GM10266 (cell line): ENCODE data around the gene PLIN1.

Source experiments
- DNase-seq: peaks from one replicate; pipeline ENCODE4 v3.0.0; 2012; ENCODE audit errors: extremely low spot score
- TF ChIP-seq, protein P1 (sequence below): IDR thresholded peaks from 2 replicates; pipeline ENCODE4 v1.5.1; 2012; ENCODE audit warnings: mild to moderate bottlenecking, low read depth; ENCODE audit not compliant: control insufficient read depth, insufficient read depth; ENCODE audit errors: missing control alignments

The PLIN1 gene

DNA sequence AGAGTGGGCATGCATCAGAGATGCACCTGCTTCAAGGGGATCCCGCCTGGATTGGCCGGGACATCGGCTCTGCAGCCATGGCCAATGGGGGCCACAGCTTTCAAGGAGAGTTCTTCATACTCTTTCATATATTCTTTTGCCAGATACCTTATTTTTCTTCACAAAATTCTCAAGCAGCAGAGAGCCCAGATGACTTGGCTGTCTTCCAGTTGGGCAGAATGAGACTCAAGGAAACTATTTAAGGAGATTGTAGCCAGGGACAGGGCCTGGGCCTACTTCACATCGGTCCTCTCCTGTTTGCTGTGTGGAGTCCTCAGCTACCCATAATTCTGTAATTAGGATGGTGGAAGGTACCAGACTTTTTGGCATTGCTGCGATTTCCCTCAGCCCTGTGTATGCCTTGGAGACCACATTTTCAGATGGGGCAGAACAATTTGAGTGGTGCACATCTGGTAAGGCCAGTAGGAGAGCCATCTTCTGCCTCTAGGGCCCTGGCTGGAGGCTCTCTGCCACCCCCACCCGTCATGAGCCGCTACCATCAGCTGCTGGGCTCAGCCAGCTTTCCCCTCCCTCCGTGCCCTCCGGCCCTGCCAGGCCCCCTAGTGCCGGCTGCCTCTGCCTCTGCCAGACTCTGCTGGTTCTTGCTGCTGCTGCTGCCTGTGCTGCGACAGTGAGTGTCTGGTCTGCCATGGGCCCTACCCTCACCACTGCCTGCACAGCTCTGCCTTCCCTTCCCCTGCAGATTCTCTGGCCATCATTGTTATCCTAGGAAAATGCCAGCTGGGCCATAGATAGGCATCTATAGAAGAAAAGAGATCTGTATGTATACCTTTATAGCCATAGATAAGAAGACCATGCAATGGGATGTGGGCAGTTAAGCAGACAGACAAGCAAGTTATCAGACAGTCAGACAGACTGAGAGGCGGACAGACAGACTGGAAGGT lies 6.7 kb downstream of the PLIN1 start:
- TF ChIP-seq, protein P1, sequence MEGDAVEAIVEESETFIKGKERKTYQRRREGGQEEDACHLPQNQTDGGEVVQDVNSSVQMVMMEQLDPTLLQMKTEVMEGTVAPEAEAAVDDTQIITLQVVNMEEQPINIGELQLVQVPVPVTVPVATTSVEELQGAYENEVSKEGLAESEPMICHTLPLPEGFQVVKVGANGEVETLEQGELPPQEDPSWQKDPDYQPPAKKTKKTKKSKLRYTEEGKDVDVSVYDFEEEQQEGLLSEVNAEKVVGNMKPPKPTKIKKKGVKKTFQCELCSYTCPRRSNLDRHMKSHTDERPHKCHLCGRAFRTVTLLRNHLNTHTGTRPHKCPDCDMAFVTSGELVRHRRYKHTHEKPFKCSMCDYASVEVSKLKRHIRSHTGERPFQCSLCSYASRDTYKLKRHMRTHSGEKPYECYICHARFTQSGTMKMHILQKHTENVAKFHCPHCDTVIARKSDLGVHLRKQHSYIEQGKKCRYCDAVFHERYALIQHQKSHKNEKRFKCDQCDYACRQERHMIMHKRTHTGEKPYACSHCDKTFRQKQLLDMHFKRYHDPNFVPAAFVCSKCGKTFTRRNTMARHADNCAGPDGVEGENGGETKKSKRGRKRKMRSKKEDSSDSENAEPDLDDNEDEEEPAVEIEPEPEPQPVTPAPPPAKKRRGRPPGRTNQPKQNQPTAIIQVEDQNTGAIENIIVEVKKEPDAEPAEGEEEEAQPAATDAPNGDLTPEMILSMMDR, result no peak
- DNase-seq, result no peak

DNA sequence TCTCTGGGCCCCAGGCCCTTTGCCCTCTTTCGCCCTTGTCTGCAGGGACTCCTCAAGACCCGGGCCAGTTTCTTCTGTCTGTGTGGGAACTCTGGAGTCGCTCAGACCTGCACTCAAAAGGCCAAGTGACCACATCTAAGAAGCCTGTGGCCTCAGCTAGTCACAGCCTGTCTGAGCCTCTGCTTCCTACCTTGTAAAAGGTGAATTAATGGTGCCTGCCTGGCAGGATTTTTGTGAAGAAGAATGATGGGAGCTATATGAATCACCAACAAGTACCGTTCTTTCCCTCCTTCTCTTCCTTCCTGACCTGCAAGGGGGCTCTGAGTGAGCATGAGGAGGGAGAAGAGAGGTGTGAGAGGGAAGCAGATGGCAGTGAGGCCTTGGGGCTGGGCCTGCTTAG lies 7.5 kb downstream of the PLIN1 start:
- no peak for DNase-seq
- TF ChIP-seq, protein P1, result no peak

DNA sequence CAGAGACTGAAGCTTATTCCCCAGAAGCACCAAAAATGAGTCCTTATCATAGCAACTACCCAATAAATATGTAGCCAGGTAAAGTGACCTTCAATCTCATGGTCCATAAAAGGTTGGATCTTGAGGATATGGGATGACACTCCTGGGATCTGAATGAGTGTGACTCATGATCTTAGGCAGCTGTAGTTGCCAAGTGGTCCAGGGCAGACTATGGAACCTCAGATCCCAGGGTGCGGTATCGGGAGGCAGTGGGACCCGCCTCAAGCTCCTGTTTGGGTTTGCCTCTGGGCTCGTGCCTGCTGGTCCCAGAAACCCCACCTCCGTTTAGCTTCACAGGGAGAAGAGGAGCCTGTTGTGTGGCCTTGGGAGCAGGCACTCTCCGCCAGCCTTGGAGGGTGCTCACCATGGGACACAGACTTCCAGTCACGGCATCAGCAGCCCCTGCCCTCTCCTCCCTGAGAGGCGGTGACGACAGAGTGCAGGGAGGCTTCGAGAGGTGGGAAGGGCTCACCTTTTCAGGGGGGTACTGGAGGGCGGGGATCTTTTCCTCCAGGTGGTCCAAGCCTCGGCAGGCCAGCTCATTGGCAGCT lies 8.1 kb downstream of the PLIN1 start:
- DNase-seq, result no peak
- TF ChIP-seq, protein P1, result no peak

DNA sequence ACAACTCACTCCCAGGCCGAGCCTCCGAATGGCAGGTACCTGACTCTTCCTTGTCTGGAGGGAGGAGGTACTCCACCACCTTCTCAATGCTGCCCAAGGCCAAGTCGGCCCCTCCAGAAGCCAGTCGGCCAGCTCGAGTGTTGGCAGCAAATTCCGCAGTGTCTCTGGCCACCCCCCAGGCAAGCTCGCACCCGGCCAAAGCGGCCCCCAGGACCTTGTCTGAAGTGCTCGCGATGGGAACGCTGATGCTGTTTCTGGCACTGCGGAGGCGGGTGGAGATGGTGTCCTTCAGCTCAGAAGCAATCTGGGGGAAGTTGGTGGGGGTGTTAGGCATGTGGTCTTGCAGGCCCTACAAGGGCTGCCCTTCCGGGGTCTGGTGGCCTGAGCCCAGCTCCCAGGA lies 9.2 kb downstream of the PLIN1 start:
- TF ChIP-seq, protein P1, result no peak
- no peak for DNase-seq

DNA sequence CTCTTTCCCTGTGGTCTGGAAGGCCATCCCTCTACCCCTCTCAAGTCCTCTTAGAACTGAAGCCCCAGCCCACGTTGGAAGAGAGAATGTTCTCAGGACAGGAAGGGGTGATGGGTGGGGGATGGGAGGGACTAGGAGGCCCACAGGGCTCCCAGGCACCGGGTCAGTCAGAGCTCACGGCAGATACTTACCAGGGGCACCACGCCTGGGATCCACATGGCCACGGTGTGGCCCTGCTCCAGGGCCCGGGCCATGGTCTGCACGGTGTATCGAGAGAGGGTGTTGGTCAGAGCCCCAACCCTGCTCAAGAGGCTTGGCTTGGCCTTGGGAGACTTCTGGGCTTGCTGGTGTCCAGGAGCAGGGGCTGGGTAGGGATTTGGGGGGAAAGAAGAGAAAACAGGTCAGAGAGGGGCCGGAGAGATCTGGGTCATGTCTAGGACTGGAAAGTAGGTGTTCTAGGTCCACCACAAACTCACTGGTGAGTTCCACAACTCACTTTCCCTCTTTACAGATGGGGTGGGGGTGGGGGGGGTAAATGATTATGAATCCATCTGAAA lies 9.8 kb downstream of the PLIN1 start:
- TF ChIP-seq, protein P1, result no peak
- DNase-seq, result peak; percentile 16

DNA sequence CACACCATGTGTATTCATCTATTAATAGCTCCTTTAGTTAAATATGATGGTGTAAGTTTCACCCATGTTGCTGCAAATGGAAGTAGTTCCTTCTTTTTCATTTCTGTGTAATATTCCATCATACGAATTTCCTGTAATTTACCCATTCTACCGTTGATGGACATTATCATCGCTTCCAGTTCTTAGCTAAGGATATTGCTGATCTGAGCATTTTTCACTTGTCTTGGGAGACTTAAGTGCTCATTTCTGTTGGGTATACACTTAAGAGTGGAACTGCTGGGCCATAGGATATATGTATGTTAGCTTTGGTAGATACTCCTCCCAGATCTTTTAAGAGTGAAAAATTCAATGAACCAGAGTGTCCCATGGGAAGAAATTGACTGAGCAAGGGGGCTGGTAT lies 11.0 kb downstream of the PLIN1 start:
- TF ChIP-seq, protein P1, result no peak
- no peak for DNase-seq

DNA sequence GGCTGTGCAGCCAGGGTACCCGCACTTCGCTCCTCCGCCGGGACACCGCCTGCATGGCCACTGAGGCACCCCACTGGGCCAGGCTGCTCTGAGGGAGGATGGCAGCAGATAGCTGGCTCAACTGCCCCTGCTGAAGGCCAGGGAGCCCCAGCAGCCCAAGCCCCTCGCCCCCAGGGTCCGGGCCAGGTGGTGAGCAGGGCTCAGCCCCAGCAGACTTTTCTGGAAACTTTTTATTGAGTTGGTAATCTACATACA lies 11.5 kb downstream of the PLIN1 start:
- TF ChIP-seq, protein P1, result no peak
- no peak for DNase-seq
